GM08714 (cell line): ENCODE results near the gene FCN2.

ENCODE experiments used
- H3K4me3 ChIP-seq: fragments of 200-500 bp; sonication (Bioruptor generic); 2 replicates; pipeline ENCODE4 v1.5.1; 2014; ENCODE audit warnings: mild to moderate bottlenecking, low read length, inconsistent platforms
- ZNF274 ChIP-seq: IDR thresholded peaks from 2 replicates; pipeline ENCODE4 v1.6.1; 2012; ENCODE audit warnings: mild to moderate bottlenecking, low read depth, low read length

The FCN2 gene

DNA sequence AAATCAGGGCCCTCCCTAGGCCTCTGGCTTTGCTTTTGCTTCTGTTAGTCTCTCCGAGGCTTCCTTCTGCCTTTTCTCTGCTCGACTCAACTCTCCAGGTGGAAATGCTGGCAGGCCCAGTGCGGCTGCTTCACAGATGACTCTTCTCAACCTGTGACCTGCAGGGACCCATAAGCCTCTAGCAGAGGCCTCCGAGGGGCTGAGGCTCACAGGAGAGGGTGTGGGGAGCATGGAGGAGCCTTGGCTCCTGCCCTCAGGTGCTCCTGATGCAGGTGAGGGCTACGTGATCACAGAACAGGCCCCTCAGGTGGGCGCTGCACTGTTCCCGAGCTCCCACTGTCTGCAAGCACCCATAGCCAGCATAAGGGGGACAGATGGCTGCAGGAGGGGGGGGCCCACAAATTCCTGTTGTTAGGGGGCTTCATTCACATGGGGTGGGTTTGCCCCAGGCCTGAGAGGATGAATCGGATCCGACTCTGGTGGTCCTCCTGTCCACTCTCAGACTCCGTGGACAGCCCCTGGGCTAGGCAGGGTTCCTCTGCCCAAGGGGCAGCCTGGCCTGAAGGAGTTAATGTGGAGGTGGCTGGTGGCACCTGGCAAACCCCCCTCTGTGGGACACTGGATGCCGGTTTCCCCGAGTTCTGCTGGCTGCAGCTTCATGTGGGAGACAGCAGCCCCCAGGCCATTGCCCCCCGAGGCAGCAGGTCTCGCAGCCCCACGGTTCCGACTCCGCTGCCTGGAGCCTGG, 10.9 kb upstream of the FCN2 start:
- H3K4me3 ChIP-seq, result no peak overlapping the region
- TF ChIP-seq ZNF274, result no peak

- no peak overlapping the region for H3K4me3 ChIP-seq
- no peak for TF ChIP-seq ZNF274
These were observed 10.3 kb upstream of the FCN2 start for GRCh38 chr9:134870301-134870694.

GRCh38 chr9:134870746-134871662, 9.6 kb upstream of the FCN2 start:
- TF ChIP-seq ZNF274, result no peak
- no peak overlapping the region for H3K4me3 ChIP-seq

GRCh38 chr9:134871697-134872340, 8.8 kb upstream of the FCN2 start:
- no peak overlapping the region for H3K4me3 ChIP-seq
- TF ChIP-seq ZNF274, result no peak

DNA sequence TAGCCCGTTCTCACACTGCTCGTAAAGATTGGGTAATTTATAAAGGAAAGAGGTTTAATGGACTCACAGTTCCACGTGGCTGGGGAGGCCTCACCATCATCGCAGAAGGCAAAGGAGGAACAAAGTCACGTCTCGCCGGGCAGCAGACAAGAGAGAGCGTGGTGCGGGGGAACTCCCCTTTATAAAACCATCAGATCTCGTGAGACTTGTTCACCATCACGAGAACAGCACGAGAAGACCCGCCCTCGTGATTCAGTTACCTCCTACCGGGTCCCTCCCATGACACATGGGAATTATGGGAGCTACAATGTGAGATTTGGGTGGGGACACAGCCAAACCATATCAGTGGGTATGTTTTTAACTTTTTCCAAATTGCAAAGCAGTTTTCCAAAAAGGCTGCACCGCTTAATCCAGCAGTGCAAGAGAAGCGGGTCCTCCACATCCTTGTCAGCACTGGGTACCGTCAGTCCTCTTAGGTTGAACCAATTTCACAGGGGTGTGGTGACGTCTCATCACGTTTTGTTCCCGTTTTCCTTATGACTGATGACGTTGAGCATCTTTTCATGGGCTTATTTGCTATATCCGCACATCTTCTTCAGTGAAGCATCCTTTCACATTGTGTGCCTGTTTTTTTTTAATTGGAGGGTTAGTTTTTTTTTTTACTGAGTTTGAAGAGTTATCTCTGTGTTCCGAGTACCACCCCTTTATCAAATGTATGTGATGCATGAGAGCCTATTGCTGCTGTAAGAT, 8.0 kb upstream of the FCN2 start:
- TF ChIP-seq ZNF274, result no peak
- no peak overlapping the region for H3K4me3 ChIP-seq

- TF ChIP-seq ZNF274, result no peak
- H3K4me3 ChIP-seq, result no peak overlapping the region
These were observed 5.2 kb upstream of the FCN2 start for GRCh38 chr9:134875371-134875770.

GRCh38 chr9:134877541-134877940, 3.1 kb upstream of the FCN2 start:
- TF ChIP-seq ZNF274, result no peak

GRCh38 chr9:134879664-134880483, 736 bp upstream of the FCN2 start:
- no peak overlapping the region for H3K4me3 ChIP-seq
- TF ChIP-seq ZNF274, result no peak

More at GRCh38 chr9:134877541-134877940, 3.1 kb upstream of the FCN2 start:
- H3K4me3 ChIP-seq, result no peak overlapping the region

- H3K4me3 ChIP-seq, result no peak overlapping the region
- TF ChIP-seq ZNF274, result no peak
These were observed 682 bp downstream of the FCN2 start for GRCh38 chr9:134881313-134881670.

DNA sequence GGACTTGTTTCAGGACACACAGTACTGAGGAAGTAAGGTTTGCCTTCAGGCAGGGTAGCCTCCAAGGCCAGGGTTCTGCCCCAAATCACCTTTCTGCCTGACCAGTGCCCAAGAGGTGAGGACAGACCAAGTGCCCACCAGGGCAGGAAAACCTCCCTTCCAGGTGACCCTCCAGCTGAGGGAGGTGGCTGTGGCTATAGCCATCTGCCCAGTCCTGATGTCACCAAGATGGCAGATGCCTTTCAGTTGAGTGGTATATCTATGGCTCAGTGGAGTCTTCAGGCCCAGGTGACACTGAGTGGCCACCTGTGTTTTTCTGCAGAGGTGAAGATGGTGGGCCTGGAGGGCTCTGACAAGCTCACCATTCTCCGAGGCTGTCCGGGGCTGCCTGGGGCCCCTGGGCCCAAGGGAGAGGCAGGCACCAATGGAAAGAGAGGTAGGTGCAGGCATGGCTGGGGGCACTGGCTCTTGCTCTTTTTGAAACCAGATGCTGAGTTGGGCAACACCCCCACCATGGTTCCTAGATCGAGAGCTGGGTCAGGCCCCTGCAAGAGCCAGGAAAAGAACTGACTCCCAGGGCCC, 1.7 kb downstream of the FCN2 start:
- H3K4me3 ChIP-seq, result no peak overlapping the region
- TF ChIP-seq ZNF274, result no peak

DNA sequence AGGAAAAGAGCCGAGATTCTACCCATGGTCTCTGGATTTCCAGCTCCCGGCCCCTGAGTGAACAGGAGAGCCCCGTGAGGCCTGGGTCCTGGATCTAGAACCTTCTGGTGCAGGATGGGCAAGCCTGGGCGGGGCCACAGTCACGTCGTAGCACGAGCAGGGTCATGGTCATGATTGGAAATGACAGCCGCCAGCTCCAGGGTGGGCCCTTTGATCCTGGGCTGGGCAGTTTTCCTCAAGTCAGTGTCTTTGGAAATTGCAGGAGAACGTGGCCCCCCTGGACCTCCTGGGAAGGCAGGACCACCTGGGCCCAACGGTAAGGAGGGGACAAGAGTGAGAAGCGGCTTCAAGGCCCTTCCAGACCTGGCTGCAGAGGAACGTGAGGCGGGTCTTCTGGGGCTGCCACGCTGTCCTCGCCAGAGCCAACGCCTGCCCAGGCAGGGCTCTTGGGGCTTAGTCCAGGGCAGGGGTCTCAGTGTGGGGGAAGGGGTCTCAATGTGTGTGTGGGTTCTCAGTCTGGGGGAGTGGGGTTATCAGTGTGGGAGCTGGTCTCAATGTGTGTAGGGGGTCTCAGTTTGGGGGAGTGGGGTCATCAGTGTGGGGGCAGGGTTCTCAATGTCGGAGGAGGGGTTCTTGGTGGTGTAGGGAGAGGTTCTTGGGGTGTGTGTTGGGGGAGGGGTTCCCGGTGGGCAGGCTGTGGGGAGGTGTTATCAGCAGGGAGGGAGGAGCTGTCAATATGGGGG, 2.6 kb downstream of the FCN2 start:
- TF ChIP-seq ZNF274, result no peak
- no peak overlapping the region for H3K4me3 ChIP-seq

DNA sequence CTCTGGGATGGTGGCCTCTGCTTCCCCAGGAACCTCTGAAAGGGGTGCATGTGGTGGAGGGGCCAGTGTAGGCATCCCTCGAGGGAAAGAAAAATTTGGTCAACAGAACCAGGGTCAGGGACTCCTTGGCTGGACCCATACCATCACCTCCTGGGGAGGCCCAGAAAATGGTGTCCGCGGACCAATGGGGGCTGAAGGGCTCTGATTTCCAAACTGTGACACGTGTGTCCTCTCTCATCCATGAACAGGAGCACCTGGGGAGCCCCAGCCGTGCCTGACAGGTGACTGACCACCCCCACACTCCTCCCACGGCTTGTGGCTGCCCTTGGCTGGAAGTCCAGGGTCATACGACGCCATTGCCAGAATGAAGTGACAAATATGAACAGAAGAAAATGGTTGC, 3.9 kb downstream of the FCN2 start:
- TF ChIP-seq ZNF274, result no peak
- H3K4me3 ChIP-seq, result no peak overlapping the region

DNA sequence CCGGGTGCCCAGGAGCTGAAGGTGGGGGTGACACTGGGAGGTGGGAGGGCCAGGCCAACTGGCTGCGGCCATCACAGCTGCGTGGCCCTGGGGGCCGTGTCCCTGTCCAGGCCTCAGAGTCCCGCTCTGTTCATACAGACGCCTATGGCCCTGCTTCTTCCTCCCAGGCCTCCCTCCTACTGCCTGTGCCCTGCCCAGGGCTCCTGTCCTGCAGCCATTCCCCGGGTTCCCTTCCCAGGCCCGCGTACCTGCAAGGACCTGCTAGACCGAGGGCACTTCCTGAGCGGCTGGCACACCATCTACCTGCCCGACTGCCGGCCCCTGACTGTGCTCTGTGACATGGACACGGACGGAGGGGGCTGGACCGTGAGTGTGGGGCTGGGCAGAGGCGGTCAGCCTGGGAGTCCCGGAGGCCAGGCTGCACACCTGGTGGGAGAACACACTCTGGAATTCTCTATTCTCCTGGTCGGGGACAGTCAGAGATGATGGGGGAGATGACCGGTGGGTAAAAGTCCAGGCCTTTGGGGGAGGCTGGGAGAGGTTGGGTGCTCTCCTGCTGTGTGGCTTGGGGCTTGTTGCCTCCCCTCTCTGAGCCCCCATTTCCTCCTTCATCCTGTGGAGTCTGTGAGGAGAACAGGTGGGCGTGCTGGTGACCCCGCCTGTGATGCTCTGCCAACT, 4.5 kb downstream of the FCN2 start:
- no peak for TF ChIP-seq ZNF274
- no peak overlapping the region for H3K4me3 ChIP-seq
